ENCODE results near the gene ARID1B. TPM values are rescaled to one million over a fixed set of nuclear protein-coding genes. Genes with fewer than 3 reads are reported as not detected.

ARID1B gene
- total and polyA plus RNA-seq, 9 of the 15 experiments (the other 6 are each of a cell fraction or from before 2014, with no cell fraction given): 12.5 to 50.5 (median 25.8) TPM

- TF ChIP-seq ZNF830 (CRISPR knock-in tag; IDR thresholded peaks at IDR 0.05) (no peak), ZNF146 (CRISPR knock-in tag; IDR thresholded peaks at IDR 0.05; ENCODE audit: unreplicated experiment) (no peak), ETV1 (tag; conservative IDR thresholded peaks at IDR 0.05; ENCODE audit: low read depth) (peak; percentile 69), ZNF407 (IDR thresholded peaks at IDR 0.05; ENCODE audit: low read depth) (no peak), SMARCA4 (IDR thresholded peaks at IDR 0.05) (peak; percentile 47; the same call in 1 of the 2 replicates), RAD21 (CRISPR knock-in tag; conservative IDR thresholded peaks at IDR 0.05 in 1 of 2, IDR thresholded peaks at IDR 0.05 in 1 of 2) (no peak), SPI1 (IDR thresholded peaks at IDR 0.05; ENCODE audit: borderline replicate concordance, low read depth, low read length) (peak; percentile 67), MTA3 (IDR thresholded peaks at IDR 0.05; ENCODE audit: borderline replicate concordance) (no peak), NRF1 (conservative IDR thresholded peaks at IDR 0.05 in 1 of 2, IDR thresholded peaks at IDR 0.05 in 1 of 2) (peak in 1 of 2 experiments; percentile 49; a peak in 2 of 4 replicates), FOXK2 (conservative IDR thresholded peaks at IDR 0.05 in 1 of 2, IDR thresholded peaks at IDR 0.05 in 1 of 2; ENCODE audit: low read depth in 2 of 2) (no peak), CHCHD3 (CRISPR knock-in tag; IDR thresholded peaks at IDR 0.05) (no peak), BHLHE40 (IDR thresholded peaks at IDR 0.05; ENCODE audit: low read length) (no peak), NELFE (IDR thresholded peaks at IDR 0.05; ENCODE audit: insufficient read depth, insufficient read length) (no peak), MYNN (IDR thresholded peaks at IDR 0.05) (no peak), MYNN (CRISPR knock-in tag; IDR thresholded peaks at IDR 0.05) (no peak), ZNF3 (CRISPR knock-in tag; IDR thresholded peaks at IDR 0.05) (no peak), SOX6 (IDR thresholded peaks at IDR 0.05) (peak; percentile 94)
- TF ChIP-seq, protein P1, sequence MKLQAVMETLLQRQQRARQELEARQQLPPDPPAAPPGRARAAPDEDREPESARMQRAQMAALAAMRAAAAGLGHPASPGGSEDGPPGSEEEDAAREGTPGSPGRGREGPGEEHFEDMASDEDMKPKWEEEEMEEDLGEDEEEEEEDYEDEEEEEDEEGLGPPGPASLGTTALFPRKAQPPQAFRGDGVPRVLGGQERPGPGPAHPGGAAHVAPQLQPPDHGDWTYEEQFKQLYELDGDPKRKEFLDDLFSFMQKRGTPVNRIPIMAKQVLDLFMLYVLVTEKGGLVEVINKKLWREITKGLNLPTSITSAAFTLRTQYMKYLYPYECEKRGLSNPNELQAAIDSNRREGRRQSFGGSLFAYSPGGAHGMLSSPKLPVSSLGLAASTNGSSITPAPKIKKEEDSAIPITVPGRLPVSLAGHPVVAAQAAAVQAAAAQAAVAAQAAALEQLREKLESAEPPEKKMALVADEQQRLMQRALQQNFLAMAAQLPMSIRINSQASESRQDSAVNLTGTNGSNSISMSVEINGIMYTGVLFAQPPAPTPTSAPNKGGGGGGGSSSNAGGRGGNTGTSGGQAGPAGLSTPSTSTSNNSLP (IDR thresholded peaks at IDR 0.05; ENCODE audit: borderline replicate concordance, low read depth, low read length): peak; percentile 34; the same call in 1 of the 2 replicates
Measured at GRCh38 chr6:157099912-157100593, 322.9 kb downstream of the ARID1B start (continued).
